Esophagus muscularis mucosa (tissue), 4 donors: ENCODE results near the gene IL20RA.

Experiments used
- CTCF ChIP-seq, 3 experiments: fragments of 200-600 bp in 2 of 3; fragments of 450-650 bp in 1 of 3; sonication (generic) in 2 of 3; IDR thresholded peaks; one replicate each; pipeline ENCODE4 v1.5.1; 2017 to 2019; ENCODE audit warnings: antibody characterized with exemption in 3 of 3, mild to moderate bottlenecking in 2 of 3, moderate library complexity in 1 of 3
- EP300 ChIP-seq: sonication (generic); formaldehyde crosslinking; IDR thresholded peaks from one replicate; pipeline ENCODE4 v1.6.1; 2017; ENCODE audit warnings: antibody characterized with exemption
- POLR2A ChIP-seq: fragments of 450-650 bp; IDR thresholded peaks from one replicate; pipeline ENCODE4 v1.6.1; 2017; ENCODE audit warnings: antibody characterized with exemption, moderate library complexity, mild to moderate bottlenecking, low read depth
- POLR2AphosphoS5 ChIP-seq, 2 donors: sonication (generic); formaldehyde crosslinking; IDR thresholded peaks; one replicate each; pipeline ENCODE4 v1.6.1; 2017; ENCODE audit warnings: antibody characterized with exemption in 2 of 2

GRCh38 chr6:137025786-137026730 lies 18.7 kb downstream of the IL20RA start:
- TF ChIP-seq POLR2A (no peak), CTCF (IDR thresholded peaks at IDR 0.05) (no peak), EP300 (no peak), POLR2AphosphoS5 (IDR thresholded peaks at IDR 0.05) (no peak)
